ENCODE measurements around the gene TMEM143.

TMEM143 gene

DNA sequence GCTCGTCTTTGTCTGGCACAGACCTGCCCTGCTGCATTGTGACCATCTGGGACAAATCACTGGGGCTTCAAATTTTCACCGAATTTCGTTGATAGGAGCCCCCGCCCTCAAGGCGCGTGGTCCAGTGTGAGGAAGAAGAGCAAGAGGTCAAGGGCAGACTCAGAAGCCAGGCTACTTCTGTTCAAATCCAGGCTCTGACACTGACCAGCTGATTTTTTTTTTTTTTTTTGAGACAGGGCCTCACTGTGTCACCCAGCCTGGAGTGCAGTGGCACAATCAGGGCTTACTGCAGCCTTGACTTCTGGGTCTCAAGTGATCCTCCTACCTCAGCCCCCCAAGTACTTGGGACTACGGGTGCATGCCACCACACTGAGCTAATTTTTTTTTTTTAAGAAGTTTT is 7.6 kb upstream of the TMEM143 start:
- no peaks in the 10 kb centered on the region for H3K36me3 ChIP-seq (ENCODE audit: control insufficient read depth in 1 of 2, insufficient read depth in 2 of 2, low read length in 2 of 2)
- H3K9me3 ChIP-seq (ENCODE audit: control insufficient read depth in 1 of 2, low read length in 2 of 2), result no peaks in the 10 kb centered on the region
- peaks cover 20 to 21% of the 10 kb centered on the region in 2 donors for H3K4me1 ChIP-seq (ENCODE audit: control insufficient read depth in 1 of 2, insufficient read depth in 2 of 2, low read length in 2 of 2)
- no peaks in the 10 kb centered on the region for H3K27me3 ChIP-seq (ENCODE audit: control insufficient read depth in 1 of 2, insufficient read depth in 2 of 2, low read length in 2 of 2)
- H3K4me3 ChIP-seq (ENCODE audit: low read depth in 1 of 2, low read length in 2 of 2), result no peak overlapping the region
- H3K9ac ChIP-seq (ENCODE audit: low read depth in 1 of 2, low read length in 2 of 2), result no peak overlapping the region
- H3K27ac ChIP-seq (ENCODE audit: low read depth, low read length), result no peak overlapping the region

DNA sequence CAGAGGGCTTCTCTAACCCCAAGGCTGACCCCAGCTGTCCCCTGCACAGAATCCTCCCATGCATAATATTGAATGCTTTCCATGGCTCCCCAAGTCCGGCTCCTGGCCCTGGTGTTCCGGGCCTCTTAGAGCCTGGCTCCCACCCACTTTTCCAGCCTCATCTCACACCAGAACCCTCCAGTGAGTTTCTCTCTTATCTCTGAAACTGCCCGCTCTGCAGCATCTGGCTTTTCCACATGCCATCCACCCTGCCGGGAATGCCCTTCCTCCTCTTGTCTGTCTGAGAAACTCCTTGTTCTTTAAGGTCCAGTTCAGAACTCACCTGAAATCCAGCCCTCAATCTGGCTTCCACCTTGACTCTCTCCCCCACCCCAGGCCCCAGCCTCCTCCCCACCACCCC is 7.2 kb upstream of the TMEM143 start:
- no peaks in the 10 kb centered on the region for H3K27me3 ChIP-seq (ENCODE audit: control insufficient read depth in 1 of 2, insufficient read depth in 2 of 2, low read length in 2 of 2)
- no peaks in the 10 kb centered on the region for H3K9me3 ChIP-seq (ENCODE audit: control insufficient read depth in 1 of 2, low read length in 2 of 2)
- no peak overlapping the region for H3K27ac ChIP-seq (ENCODE audit: low read depth, low read length)
- no peak overlapping the region for H3K4me3 ChIP-seq (ENCODE audit: low read depth in 1 of 2, low read length in 2 of 2)
- H3K9ac ChIP-seq (ENCODE audit: low read depth in 1 of 2, low read length in 2 of 2), result no peak overlapping the region
- no peaks in the 10 kb centered on the region for H3K36me3 ChIP-seq (ENCODE audit: control insufficient read depth in 1 of 2, insufficient read depth in 2 of 2, low read length in 2 of 2)
- peaks cover 20 to 21% of the 10 kb centered on the region in 2 donors for H3K4me1 ChIP-seq (ENCODE audit: control insufficient read depth in 1 of 2, insufficient read depth in 2 of 2, low read length in 2 of 2)

DNA sequence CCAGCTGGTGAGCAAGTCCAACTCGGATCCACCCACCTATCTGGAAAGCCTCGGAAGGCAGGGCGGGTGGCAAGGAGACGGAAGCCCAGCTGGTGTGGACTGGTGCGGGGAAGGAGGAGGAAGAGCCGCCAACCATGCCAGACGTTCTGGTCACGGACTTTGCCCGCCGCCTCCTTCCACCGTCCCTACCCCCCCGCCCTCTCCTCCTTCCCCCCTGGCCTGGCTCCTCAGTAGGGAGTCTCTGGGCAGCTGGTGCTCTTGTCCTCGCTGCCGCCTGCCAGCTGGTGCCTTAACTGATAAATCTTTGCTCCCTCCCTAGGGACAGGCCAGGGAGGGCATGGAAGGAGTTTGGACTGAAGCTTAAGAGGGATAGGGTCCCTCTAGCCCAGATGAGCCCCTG is 5.2 kb upstream of the TMEM143 start:
- Histone ChIP-seq H3K27me3 (ENCODE audit: control insufficient read depth in 1 of 2, insufficient read depth in 2 of 2, low read length in 2 of 2) (no peaks in the 10 kb centered on the region), H3K4me3 (ENCODE audit: low read depth in 1 of 2, low read length in 2 of 2) (no peak overlapping the region), H3K36me3 (ENCODE audit: control insufficient read depth in 1 of 2, insufficient read depth in 2 of 2, low read length in 2 of 2) (no peaks in the 10 kb centered on the region), H3K4me1 (ENCODE audit: control insufficient read depth in 1 of 2, insufficient read depth in 2 of 2, low read length in 2 of 2) (peaks cover 27 to 28% of the 10 kb centered on the region in 2 donors), H3K9me3 (ENCODE audit: control insufficient read depth in 1 of 2, low read length in 2 of 2) (no peaks in the 10 kb centered on the region), H3K27ac (ENCODE audit: low read depth, low read length) (no peak overlapping the region), H3K9ac (ENCODE audit: low read depth in 1 of 2, low read length in 2 of 2) (peak overlapping the region in 1 of 2 donors; percentile 1)

DNA sequence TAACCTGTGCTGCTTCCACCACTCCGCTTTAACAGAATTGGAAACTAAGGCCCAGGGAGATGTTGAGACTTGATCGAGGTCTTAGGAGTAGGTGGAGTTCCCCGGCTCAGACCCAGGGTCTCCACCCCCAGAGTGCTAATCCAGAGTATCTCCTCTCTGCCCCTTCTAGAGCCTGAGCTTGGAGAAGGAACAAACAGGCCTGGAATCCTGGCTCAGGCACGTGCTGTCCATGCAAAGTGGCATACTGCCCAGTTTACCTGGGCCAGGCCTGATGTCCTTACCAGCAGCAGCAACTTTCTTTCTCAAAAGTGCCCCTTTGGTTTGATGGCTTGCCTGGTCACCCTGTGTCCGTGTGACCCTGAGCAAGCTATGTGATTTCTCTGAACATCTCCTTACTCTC is 4.1 kb upstream of the TMEM143 start:
- Histone ChIP-seq H3K27me3 (ENCODE audit: control insufficient read depth in 1 of 2, insufficient read depth in 2 of 2, low read length in 2 of 2) (no peaks in the 10 kb centered on the region), H3K9ac (ENCODE audit: low read depth in 1 of 2, low read length in 2 of 2) (no peak overlapping the region), H3K9me3 (ENCODE audit: control insufficient read depth in 1 of 2, low read length in 2 of 2) (no peaks in the 10 kb centered on the region), H3K4me1 (ENCODE audit: control insufficient read depth in 1 of 2, insufficient read depth in 2 of 2, low read length in 2 of 2) (peaks cover 27 to 34% of the 10 kb centered on the region in 2 donors), H3K27ac (ENCODE audit: low read depth, low read length) (no peak overlapping the region), H3K36me3 (ENCODE audit: control insufficient read depth in 1 of 2, insufficient read depth in 2 of 2, low read length in 2 of 2) (no peaks in the 10 kb centered on the region), H3K4me3 (ENCODE audit: low read depth in 1 of 2, low read length in 2 of 2) (no peak overlapping the region)

DNA sequence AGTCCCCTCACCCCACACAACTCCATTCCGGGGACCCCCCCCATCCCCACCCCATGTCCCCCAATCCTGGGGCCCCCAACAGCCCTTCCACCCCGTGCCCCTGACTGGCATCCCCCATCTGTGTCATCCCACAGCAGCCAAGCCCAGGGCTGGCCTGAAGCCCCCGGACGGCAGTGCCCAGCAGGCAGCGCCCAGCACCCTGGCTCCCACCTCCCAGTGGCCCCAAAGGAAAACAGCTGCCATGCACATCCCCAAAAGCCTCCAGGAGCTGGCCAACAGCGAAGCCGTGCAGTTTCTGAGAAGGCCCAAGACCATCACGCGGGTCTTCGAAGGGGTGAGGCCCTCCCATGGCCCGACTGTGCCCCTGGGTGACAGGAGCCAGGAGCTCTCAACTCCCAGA is 1.9 kb upstream of the TMEM143 start:
- Histone ChIP-seq H3K9me3 (ENCODE audit: control insufficient read depth in 1 of 2, low read length in 2 of 2) (no peaks in the 10 kb centered on the region), H3K4me1 (ENCODE audit: control insufficient read depth in 1 of 2, insufficient read depth in 2 of 2, low read length in 2 of 2) (peaks cover 27 to 34% of the 10 kb centered on the region in 2 donors), H3K36me3 (ENCODE audit: control insufficient read depth in 1 of 2, insufficient read depth in 2 of 2, low read length in 2 of 2) (no peaks in the 10 kb centered on the region), H3K4me3 (ENCODE audit: low read depth in 1 of 2, low read length in 2 of 2) (no peak overlapping the region), H3K27me3 (ENCODE audit: control insufficient read depth in 1 of 2, insufficient read depth in 2 of 2, low read length in 2 of 2) (no peaks in the 10 kb centered on the region), H3K9ac (ENCODE audit: low read depth in 1 of 2, low read length in 2 of 2) (no peak overlapping the region), H3K27ac (ENCODE audit: low read depth, low read length) (no peak overlapping the region)

DNA sequence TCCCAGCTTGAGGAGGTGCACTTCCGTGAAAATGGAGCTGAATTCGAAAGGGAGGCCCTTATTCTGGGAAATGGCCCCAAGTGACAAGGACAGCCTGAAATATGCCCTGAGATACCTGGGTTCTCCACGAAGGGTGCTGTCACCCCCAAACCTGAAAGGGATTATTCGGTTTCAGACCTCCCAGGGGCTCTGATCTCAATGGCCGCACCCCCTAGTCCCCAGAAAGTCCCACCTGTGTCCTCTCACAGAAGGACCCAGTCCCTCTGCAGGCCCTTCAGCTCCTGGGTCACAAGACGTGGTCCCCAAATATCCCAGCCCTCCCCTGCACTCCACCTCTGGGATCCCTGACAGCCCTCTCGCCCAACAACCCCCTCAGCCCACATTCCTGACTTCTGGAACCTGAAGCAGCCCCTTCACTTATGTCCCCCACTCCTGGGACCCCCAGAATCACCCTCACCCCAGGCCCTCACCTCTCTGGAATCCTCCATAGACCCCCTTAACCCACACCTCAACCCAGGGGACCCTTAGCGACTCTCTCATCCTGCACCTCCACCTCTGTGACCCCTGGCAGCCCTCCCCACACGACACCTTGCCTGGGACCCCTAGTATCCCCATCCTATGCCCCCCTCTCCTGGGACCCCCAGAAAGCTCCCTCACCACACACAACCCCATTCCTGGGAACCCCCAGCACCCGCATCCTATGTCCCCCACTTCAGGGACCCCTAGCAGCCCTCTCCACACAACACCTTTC is 1.0 kb upstream of the TMEM143 start:
- Histone ChIP-seq H3K4me3 (ENCODE audit: low read depth in 1 of 2, low read length in 2 of 2) (peak overlapping the region; percentile 61 to 85), H3K4me1 (ENCODE audit: control insufficient read depth in 1 of 2, insufficient read depth in 2 of 2, low read length in 2 of 2) (peaks cover 27 to 34% of the 10 kb centered on the region in 2 donors), H3K27ac (ENCODE audit: low read depth, low read length) (peak overlapping the region; percentile 55), H3K36me3 (ENCODE audit: control insufficient read depth in 1 of 2, insufficient read depth in 2 of 2, low read length in 2 of 2) (no peaks in the 10 kb centered on the region), H3K9me3 (ENCODE audit: control insufficient read depth in 1 of 2, low read length in 2 of 2) (no peaks in the 10 kb centered on the region), H3K9ac (ENCODE audit: low read depth in 1 of 2, low read length in 2 of 2) (peak overlapping the region; percentile 70 to 82), H3K27me3 (ENCODE audit: control insufficient read depth in 1 of 2, insufficient read depth in 2 of 2, low read length in 2 of 2) (no peaks in the 10 kb centered on the region)

DNA sequence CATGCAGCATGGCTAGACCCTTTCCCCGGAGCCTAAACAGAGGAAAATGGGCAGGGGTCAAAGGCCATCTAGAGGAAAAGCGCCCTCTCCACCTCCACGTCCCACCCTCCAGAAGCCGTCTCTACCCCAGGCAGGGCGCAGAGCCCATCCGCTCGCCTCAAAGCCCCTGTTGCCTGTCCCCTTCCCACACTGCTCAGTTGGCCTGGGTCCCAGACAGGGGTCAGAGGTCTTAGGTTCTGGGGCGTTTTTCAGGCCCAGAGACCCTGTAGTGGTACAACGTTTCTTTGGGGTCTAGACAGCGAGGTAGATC is 285 bp downstream of the TMEM143 start:
- H3K4me3 ChIP-seq (ENCODE audit: low read depth in 1 of 2, low read length in 2 of 2), result peak overlapping the region; percentile 74 to 85
- no peaks in the 10 kb centered on the region for H3K36me3 ChIP-seq (ENCODE audit: control insufficient read depth in 1 of 2, insufficient read depth in 2 of 2, low read length in 2 of 2)
- peaks cover 19 to 25% of the 10 kb centered on the region in 2 donors for H3K4me1 ChIP-seq (ENCODE audit: control insufficient read depth in 1 of 2, insufficient read depth in 2 of 2, low read length in 2 of 2)
- H3K9me3 ChIP-seq (ENCODE audit: control insufficient read depth in 1 of 2, low read length in 2 of 2), result no peaks in the 10 kb centered on the region
- peak overlapping the region; percentile 95 for H3K27ac ChIP-seq (ENCODE audit: low read depth, low read length)
- H3K27me3 ChIP-seq (ENCODE audit: control insufficient read depth in 1 of 2, insufficient read depth in 2 of 2, low read length in 2 of 2), result no peaks in the 10 kb centered on the region
- H3K9ac ChIP-seq (ENCODE audit: low read depth in 1 of 2, low read length in 2 of 2), result peak overlapping the region; percentile 90 to 95

DNA sequence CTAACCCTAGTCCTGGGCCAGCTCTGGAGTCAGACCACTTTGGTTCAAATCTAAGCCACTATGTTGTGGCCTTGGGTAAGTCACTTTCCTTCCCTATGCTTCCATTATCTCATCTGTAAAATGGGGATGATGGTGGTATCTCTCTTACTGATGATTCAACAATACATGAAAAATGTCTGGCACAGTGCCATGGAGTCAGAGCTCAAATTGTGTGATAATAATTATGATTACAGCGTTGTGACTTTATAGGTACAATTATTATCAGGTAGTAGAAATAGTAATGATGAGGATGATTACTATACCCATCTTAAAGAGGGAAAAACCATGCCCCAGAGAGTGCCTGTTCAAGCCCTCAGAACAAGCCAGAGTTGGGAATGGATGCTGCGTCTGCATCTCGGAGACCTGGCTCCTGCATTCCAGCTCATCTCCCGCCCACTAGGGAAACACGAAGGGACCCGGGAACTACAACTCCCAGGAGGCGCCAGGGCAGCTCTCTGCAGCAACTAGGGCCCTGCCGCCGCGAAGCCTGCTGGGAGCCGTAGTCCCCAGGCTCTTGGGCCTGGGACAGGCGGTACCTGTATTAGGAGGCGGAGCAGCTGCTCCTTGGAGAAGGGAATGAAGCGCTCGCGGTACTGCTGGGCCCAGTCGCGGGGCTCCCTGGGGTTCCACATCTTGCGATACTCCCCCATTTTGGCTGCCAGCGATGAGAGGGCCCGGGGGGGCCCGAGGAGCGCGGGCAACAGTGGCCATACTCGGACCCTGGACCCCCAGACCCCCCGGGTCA is 832 bp downstream of the TMEM143 start:
- H3K36me3 ChIP-seq (ENCODE audit: control insufficient read depth in 1 of 2, insufficient read depth in 2 of 2, low read length in 2 of 2), result no peaks in the 10 kb centered on the region
- no peaks in the 10 kb centered on the region for H3K27me3 ChIP-seq (ENCODE audit: control insufficient read depth in 1 of 2, insufficient read depth in 2 of 2, low read length in 2 of 2)
- no peaks in the 10 kb centered on the region for H3K9me3 ChIP-seq (ENCODE audit: control insufficient read depth in 1 of 2, low read length in 2 of 2)
- peaks cover 13 to 20% of the 10 kb centered on the region in 2 donors for H3K4me1 ChIP-seq (ENCODE audit: control insufficient read depth in 1 of 2, insufficient read depth in 2 of 2, low read length in 2 of 2)
- peak overlapping the region; percentile 90 to 95 for H3K9ac ChIP-seq (ENCODE audit: low read depth in 1 of 2, low read length in 2 of 2)
- peak overlapping the region; percentile 95 for H3K27ac ChIP-seq (ENCODE audit: low read depth, low read length)
- peak overlapping the region; percentile 74 to 85 for H3K4me3 ChIP-seq (ENCODE audit: low read depth in 1 of 2, low read length in 2 of 2)

DNA sequence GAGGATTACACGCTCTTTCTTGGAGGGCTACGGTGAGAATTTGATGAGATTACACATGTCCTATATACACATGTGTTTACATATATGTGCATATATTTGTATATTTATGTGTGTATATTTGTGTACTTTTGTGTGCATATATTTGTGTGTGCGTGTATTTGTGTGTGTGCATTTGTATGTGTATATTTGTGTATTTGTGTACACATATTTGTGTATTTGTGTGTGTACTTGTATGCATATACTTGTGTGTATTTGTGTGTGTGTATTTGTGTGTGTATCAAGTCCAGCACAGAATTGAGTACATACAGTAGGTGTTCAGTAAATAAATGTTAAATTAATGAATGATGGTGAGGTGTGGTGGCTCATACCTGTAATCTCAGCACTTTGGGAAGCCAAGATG is 1.8 kb downstream of the TMEM143 start:
- Histone ChIP-seq H3K4me1 (ENCODE audit: control insufficient read depth in 1 of 2, insufficient read depth in 2 of 2, low read length in 2 of 2) (peaks cover 7 to 12% of the 10 kb centered on the region in 2 donors), H3K36me3 (ENCODE audit: control insufficient read depth in 1 of 2, insufficient read depth in 2 of 2, low read length in 2 of 2) (no peaks in the 10 kb centered on the region), H3K9me3 (ENCODE audit: control insufficient read depth in 1 of 2, low read length in 2 of 2) (no peaks in the 10 kb centered on the region), H3K4me3 (ENCODE audit: low read depth in 1 of 2, low read length in 2 of 2) (no peak overlapping the region), H3K9ac (ENCODE audit: low read depth in 1 of 2, low read length in 2 of 2) (no peak overlapping the region), H3K27ac (ENCODE audit: low read depth, low read length) (no peak overlapping the region), H3K27me3 (ENCODE audit: control insufficient read depth in 1 of 2, insufficient read depth in 2 of 2, low read length in 2 of 2) (no peaks in the 10 kb centered on the region)

DNA sequence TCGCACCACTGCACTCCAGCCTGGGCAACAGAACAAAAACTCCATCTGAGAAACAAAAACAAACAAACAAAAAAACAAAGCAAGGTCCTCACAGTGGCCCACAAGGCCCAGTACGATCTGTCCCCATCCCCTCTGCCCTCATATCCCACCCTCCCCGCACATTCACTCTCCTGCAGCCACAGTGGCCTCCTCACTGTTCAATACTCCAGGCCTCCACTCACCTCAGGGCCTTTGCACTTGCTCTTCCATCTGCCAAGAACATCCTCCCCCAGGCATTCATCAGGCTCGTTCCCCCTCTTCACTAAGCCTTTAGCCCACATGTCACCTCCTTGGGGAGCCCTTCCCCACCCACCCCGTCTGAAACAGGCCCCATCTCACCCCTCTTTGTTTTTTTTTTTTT is 4.6 kb downstream of the TMEM143 start:
- Histone ChIP-seq H3K4me1 (ENCODE audit: control insufficient read depth in 1 of 2, insufficient read depth in 2 of 2, low read length in 2 of 2) (peaks cover 0 to 5% of the 10 kb centered on the region in 2 donors), H3K9ac (ENCODE audit: low read depth in 1 of 2, low read length in 2 of 2) (no peak overlapping the region), H3K4me3 (ENCODE audit: low read depth in 1 of 2, low read length in 2 of 2) (no peak overlapping the region), H3K27me3 (ENCODE audit: control insufficient read depth in 1 of 2, insufficient read depth in 2 of 2, low read length in 2 of 2) (no peaks in the 10 kb centered on the region), H3K36me3 (ENCODE audit: control insufficient read depth in 1 of 2, insufficient read depth in 2 of 2, low read length in 2 of 2) (no peaks in the 10 kb centered on the region), H3K9me3 (ENCODE audit: control insufficient read depth in 1 of 2, low read length in 2 of 2) (no peaks in the 10 kb centered on the region), H3K27ac (ENCODE audit: low read depth, low read length) (no peak overlapping the region)
